Body of pancreas (tissue), 4 donors: Measurements from ENCODE around the gene HSPH1. TPM values are rescaled to one million over a fixed set of nuclear protein-coding genes. Genes with fewer than 3 reads are reported as not detected.

Source experiments
- ATAC-seq: fragments of 150-250 bp; one replicate; pipeline ENCODE4 v1.9.1; 2016
- DNase-seq, 4 donors: peaks; one replicate each; pipeline ENCODE4 v3.0.0-alpha.2; 2019
- H3K27ac ChIP-seq, 4 donors: fragments of 200-600 bp; sonication (generic); 1 replicate in 3 of 4; 2 replicates in 1 of 4; pipeline versions ENCODE4 v1.5.1 to v1.6.1; 2016 to 2019; ENCODE audit warnings: mild to moderate bottlenecking in 1 of 4, mixed read lengths in 1 of 4, moderate library complexity in 1 of 4
- H3K27me3 ChIP-seq, 2 donors: fragments of 200-600 bp; sonication (generic); one replicate each; pipeline ENCODE4 v1.6.0; 2016; ENCODE audit warnings: mild to moderate bottlenecking in 1 of 2
- H3K36me3 ChIP-seq, 2 donors: fragments of 200-600 bp; sonication (generic); replicated peaks in 1 of 2; 2 replicates each; pipeline ENCODE4 v1.5.1; 2016; ENCODE audit warnings: low read depth in 2 of 2; ENCODE audit not compliant: insufficient read depth in 1 of 2
- H3K4me1 ChIP-seq: fragments of 200-600 bp; sonication (generic); one replicate; pipeline ENCODE4 v1.6.0; 2016
- H3K4me3 ChIP-seq, 2 donors: fragments of 200-600 bp; sonication (generic); 1 replicate in 1 of 2; 2 replicates in 1 of 2; pipeline ENCODE4 v1.5.1; 2016 to 2019
- H3K9me3 ChIP-seq, 3 donors: fragments of 200-600 bp; sonication (generic); 1 replicate in 2 of 3; 2 replicates in 1 of 3; pipeline ENCODE4 v1.5.1; 2016
- POLR2A ChIP-seq, 3 donors: fragments of 450-650 bp; IDR thresholded peaks; one replicate each; pipeline ENCODE4 v1.6.1; 2016; ENCODE audit warnings: antibody characterized with exemption in 3 of 3, mild to moderate bottlenecking in 2 of 3
- WGBS, 2 donors: methylation state at CpG; one replicate each; pipeline ENCODE4 v1.1.5; 2017; 5-methylcytosine and 5-hydroxymethylcytosine counted together
- intact Hi-C: fragments of 100-400 bp; cut with DNase I; formaldehyde crosslinking; loops from one replicate; pipeline ENCODE4 v1.15.1; 2023
- total RNA-seq, 2 donors: library from RNA; depleted of rRNA; stranded (reverse); fragments of >200 nt; gene quantifications; one replicate each; pipeline ENCODE4 v1.1.0, GENCODE V29; 2016
- TF ChIP-seq, protein P1 (sequence below), 7 experiments: fragments of 450-650 bp in 4 of 7; fragments of 200-600 bp in 3 of 7; sonication (generic) in 3 of 7; IDR thresholded peaks; one replicate each; pipeline ENCODE4 v1.5.1; 2016 to 2019; ENCODE audit warnings: antibody characterized with exemption in 7 of 7

The HSPH1 gene
- total RNA-seq, result 10 to 100 TPM; 20.5 to 28.0 TPM

- intact Hi-C loops, result no loop called here
- 0 to 1% methylated on average over 16 to 54 of the region's 54 CpGs for WGBS, 2 donors
- peak; percentile 98 to 99 (median 98) for DNase-seq
These were observed at the start of gene HSPH1 for GRCh38 chr13:31161557-31162150. HSPH1 (minus strand) TSS chr13:31161904; CDS start chr13:31161582, 322 bp downstream.

DNA sequence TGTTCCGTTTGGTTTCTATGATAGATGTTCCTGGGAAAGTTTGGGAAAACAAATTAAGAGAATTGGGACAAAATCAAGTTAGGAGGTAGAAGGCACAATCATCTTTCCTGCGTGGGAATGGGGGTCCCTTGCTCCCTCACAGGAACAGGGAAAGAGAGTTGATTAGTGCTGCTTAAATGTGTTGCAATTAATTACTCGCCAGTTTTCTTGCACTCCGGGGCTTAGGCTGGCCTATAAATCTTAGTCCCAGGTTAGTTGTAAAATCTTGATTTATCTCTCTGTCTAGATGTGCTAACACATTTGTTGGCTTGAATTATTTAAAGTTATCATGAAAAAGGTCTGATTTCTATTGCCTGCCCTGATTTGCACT, 48.1 kb upstream of the HSPH1 start:
- no peaks in the 10 kb centered on the region for H3K27me3 ChIP-seq
- no peaks in the 10 kb centered on the region for H3K36me3 ChIP-seq
- WGBS, 2 donors, result 40 to 52% methylated on average over 4 of the region's 4 CpGs
- peaks cover 13% of the 10 kb centered on the region for H3K4me1 ChIP-seq
- H3K4me3 ChIP-seq, result no peak overlapping the region
- no peak for ATAC-seq
- DNase-seq, result no peak
- intact Hi-C loops, result no loop called here
- H3K9me3 ChIP-seq, result no peaks in the 10 kb centered on the region
- peak overlapping the region in 2 of 4 donors; percentile 15 to 45 for H3K27ac ChIP-seq
- TF ChIP-seq POLR2A (IDR thresholded peaks at IDR 0.05), result no peak

More at GRCh38 chr13:31161557-31162150, at the start of gene HSPH1:
- ATAC-seq, result peak; percentile 94
- H3K9me3 ChIP-seq, result no peaks in the 10 kb centered on the region
- H3K27ac ChIP-seq, result peak within 1 kb of the TSS; percentile 77 to 96 (median 94)
- peaks cover 19% of the 10 kb centered on the region for H3K4me1 ChIP-seq
- no peaks in the 10 kb centered on the region for H3K27me3 ChIP-seq
- H3K36me3 ChIP-seq, result no peaks in the 10 kb centered on the region
- peak within 1 kb of the TSS; percentile 40 to 93 for H3K4me3 ChIP-seq
- TF ChIP-seq POLR2A (IDR thresholded peaks at IDR 0.05), result peak; percentile 76 to 87 (median 85)
- TF ChIP-seq, protein P1, sequence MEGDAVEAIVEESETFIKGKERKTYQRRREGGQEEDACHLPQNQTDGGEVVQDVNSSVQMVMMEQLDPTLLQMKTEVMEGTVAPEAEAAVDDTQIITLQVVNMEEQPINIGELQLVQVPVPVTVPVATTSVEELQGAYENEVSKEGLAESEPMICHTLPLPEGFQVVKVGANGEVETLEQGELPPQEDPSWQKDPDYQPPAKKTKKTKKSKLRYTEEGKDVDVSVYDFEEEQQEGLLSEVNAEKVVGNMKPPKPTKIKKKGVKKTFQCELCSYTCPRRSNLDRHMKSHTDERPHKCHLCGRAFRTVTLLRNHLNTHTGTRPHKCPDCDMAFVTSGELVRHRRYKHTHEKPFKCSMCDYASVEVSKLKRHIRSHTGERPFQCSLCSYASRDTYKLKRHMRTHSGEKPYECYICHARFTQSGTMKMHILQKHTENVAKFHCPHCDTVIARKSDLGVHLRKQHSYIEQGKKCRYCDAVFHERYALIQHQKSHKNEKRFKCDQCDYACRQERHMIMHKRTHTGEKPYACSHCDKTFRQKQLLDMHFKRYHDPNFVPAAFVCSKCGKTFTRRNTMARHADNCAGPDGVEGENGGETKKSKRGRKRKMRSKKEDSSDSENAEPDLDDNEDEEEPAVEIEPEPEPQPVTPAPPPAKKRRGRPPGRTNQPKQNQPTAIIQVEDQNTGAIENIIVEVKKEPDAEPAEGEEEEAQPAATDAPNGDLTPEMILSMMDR (IDR thresholded peaks at IDR 0.05), result peak in 3 of 7 experiments; percentile 14 to 32 (median 29)

DNA sequence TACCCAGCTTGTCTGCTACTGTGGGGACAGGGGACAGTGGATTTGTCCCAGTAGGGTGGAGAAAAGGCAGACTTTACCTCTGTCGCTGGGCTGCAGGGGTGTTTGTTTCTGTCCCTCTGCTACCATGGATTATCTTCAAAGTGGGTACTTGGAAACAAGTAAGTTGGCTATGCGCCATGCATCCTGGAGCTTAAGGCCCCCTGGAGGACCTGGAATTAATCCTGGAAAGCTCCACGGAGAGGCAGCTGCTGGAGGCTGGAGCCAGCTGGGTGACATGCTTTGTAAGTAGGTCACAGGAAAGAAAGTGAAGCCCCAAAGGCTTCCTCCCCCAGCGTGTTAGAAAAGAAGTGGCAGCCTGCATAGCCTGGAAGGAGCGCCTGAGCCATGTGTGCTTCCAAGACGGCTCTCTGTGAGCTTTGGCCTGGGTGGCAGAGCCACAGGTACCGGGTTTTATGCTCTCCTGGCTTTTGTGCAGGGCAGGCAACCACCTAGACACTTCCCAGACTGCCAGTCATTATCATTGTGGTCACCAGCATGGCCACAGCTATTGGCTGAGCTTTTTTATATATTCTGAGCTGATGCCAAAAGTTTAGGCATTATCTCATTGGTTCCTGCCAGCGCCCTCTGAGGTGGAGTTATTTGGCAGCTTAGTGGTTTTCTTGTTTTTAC, 47.6 kb upstream of the HSPH1 start:
- DNase-seq (peak; percentile 22 to 51 (median 30)), ATAC-seq (peak; percentile 58)
- Histone ChIP-seq H3K4me3 (no peak overlapping the region), H3K4me1 (peaks cover 13% of the 10 kb centered on the region), H3K27me3 (no peaks in the 10 kb centered on the region), H3K27ac (peak overlapping the region in 2 of 4 donors; percentile 15 to 45), H3K36me3 (no peaks in the 10 kb centered on the region), H3K9me3 (no peaks in the 10 kb centered on the region)
- TF ChIP-seq, protein P1 (IDR thresholded peaks at IDR 0.05), result no peak
- no peak for TF ChIP-seq POLR2A (IDR thresholded peaks at IDR 0.05)
- WGBS, 2 donors, result 45 to 47% methylated on average over 7 to 8 of the region's 8 CpGs
- intact Hi-C loops, result no loop called here

DNA sequence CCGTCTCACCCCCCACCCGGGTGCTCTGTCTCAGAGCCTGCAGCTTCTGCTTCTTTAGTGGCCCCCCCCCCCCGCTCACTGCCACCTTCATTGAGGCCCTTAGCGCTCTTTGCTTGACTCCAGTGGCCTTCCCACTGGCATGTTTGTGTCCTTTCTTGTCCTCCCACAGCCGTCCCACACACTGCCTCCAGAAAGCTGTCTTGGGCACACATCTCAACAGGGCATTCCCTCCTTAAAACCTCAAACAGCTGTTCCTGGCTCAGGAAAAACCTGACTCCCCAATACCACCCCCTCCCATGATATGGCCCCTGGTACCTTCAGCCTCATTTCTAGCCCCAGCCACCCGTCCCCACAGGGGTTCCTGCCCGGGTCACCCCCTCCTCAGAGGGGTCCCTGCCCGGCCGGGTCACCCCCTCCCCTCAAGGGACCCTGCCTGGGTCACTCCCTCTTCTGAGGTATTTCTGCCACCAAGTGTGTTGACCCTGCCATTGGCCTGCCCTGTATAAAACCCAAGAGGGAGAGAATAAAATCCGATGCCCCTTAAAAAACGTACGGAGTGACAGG, 46.9 kb upstream of the HSPH1 start:
- Histone ChIP-seq H3K4me3 (no peak overlapping the region), H3K27ac (peak overlapping the region in 1 of 4 donors; percentile 45), H3K36me3 (no peaks in the 10 kb centered on the region), H3K9me3 (no peaks in the 10 kb centered on the region), H3K4me1 (peaks cover 13% of the 10 kb centered on the region), H3K27me3 (no peaks in the 10 kb centered on the region)
- TF ChIP-seq POLR2A (IDR thresholded peaks at IDR 0.05), result no peak
- TF ChIP-seq, protein P1 (IDR thresholded peaks at IDR 0.05), result no peak
- intact Hi-C loops, result no loop called here
- no peak for DNase-seq
- WGBS, 2 donors, result 77 to 84% methylated on average over 10 to 12 of the region's 12 CpGs
- ATAC-seq, result no peak
